NT2/D1 (cell line): Measurements from ENCODE around the gene TM6SF1.

Experiments
- SUZ12 ChIP-seq: IDR thresholded peaks from 2 replicates; pipeline ENCODE4 v1.6.1; 2011; ENCODE audit not compliant: insufficient read length, insufficient read depth; ENCODE audit errors: extremely low read depth
- YY1 ChIP-seq: IDR thresholded peaks from 2 replicates; pipeline ENCODE4 v1.6.1; 2011; ENCODE audit not compliant: insufficient read length, insufficient read depth
- ZNF274 ChIP-seq: IDR thresholded peaks from 2 replicates; pipeline ENCODE4 v1.6.1; 2011; ENCODE audit warnings: mild to moderate bottlenecking, low read depth, low read length

DNA sequence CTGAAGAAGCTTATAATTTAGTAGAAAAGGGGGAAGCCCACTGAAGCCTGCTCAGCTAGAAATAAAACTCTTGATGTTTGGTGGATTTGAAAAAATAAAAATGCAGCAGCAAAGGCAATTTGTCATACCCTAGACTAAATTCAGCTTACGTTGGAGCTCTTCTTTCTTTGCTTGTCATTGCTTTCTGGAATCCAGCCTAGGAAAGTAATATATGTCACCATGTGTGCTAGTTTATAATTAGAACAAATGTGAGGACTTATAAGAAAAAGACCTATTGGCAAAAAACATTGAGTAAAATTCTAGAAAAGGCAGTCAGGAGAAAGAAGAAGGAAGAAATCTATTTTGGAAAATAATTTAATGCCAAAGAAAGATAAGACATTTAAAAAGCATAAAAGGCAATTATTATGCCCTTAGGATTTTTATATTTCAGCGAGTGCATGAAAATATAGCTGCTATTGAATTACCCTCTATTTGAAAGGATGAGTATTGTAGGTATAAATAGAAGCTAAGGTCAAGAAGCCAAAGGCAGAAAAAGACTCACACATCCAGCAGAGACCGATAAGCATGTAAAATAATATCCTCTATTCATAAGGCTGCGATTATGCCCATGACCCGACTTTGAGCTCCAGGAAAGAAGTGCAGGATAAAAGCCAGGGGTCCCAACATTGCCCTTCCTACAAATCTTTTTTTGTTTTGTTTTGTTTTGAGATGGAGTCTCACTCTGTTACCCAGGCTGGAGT is 29.8 kb upstream of the TM6SF1 start:
- TF ChIP-seq YY1 (no peak), ZNF274 (no peak), SUZ12 (no peak)
